Ureter (tissue), 1 donor: Measurements from ENCODE around the gene LRRC8B. TPM values are rescaled to one million over a fixed set of nuclear protein-coding genes. Genes with fewer than 3 reads are reported as not detected.
"Not testable (repeated sequence)": the region's sequence is repeated elsewhere in the genome, so short reads cannot be mapped to it uniquely, and the experiment has no call there.

ENCODE experiments used
- DNase-seq: peaks from one replicate; pipeline ENCODE4 v3.0.0-alpha.2; 2020; ENCODE audit warnings: low spot score
- total RNA-seq: library from RNA; stranded (reverse); gene quantifications from one replicate; pipeline ENCODE4 v1.2.4, GENCODE V29; 2023
- donor health status: DM: yes; HTN: yes; CAD: no.

Gene LRRC8B
- total RNA-seq, 1 donor from 2014 or later: 14.4 TPM

- DNase-seq: no peak
Observed at GRCh38 chr1:89525169-89525855, 683 bp downstream of the LRRC8B start.

- no peak for DNase-seq
Observed at GRCh38 chr1:89527256-89527655, 2.6 kb downstream of the LRRC8B start.

- DNase-seq: no peak
Observed at GRCh38 chr1:89527750-89528381, 3.2 kb downstream of the LRRC8B start.

GRCh38 chr1:89528382-89528780, 3.8 kb downstream of the LRRC8B start:
- DNase-seq: no peak

GRCh38 chr1:89529196-89529595, 4.6 kb downstream of the LRRC8B start:
- no peak for DNase-seq

- DNase-seq: no peak
Observed at GRCh38 chr1:89530444-89531089, 5.9 kb downstream of the LRRC8B start.

GRCh38 chr1:89531480-89532139, 7.0 kb downstream of the LRRC8B start:
- no peak for DNase-seq

- DNase-seq: no peak
Observed at GRCh38 chr1:89532228-89532627, 7.6 kb downstream of the LRRC8B start.

- DNase-seq: no peak
Observed at GRCh38 chr1:89532866-89533265, 8.2 kb downstream of the LRRC8B start.

GRCh38 chr1:89535537-89535936, 10.9 kb downstream of the LRRC8B start:
- no peak for DNase-seq

- no peak for DNase-seq
Observed at GRCh38 chr1:89536555-89537341, 12.1 kb downstream of the LRRC8B start.

GRCh38 chr1:89538361-89538760, 13.7 kb downstream of the LRRC8B start:
- no peak for DNase-seq

- no peak for DNase-seq
Observed at GRCh38 chr1:89539128-89539527, 14.5 kb downstream of the LRRC8B start.

GRCh38 chr1:89540406-89540970, 15.9 kb downstream of the LRRC8B start:
- no peak for DNase-seq

GRCh38 chr1:89542345-89542744, 17.7 kb downstream of the LRRC8B start:
- DNase-seq: no peak

- not testable (repeated sequence) for DNase-seq
Observed at GRCh38 chr1:89543632-89544031, 19.0 kb downstream of the LRRC8B start.

- no peak for DNase-seq
Observed at GRCh38 chr1:89545264-89546038, 20.8 kb downstream of the LRRC8B start.

- no peak for DNase-seq
Observed at GRCh38 chr1:89546082-89546889, 21.7 kb downstream of the LRRC8B start.

GRCh38 chr1:89546934-89547562, 22.4 kb downstream of the LRRC8B start:
- no peak for DNase-seq
